SU-DHL-6 (cell line): Measurements from ENCODE around the gene RGS7.

Source experiments
- H2AFZ ChIP-seq: fragments of 200-600 bp; sonication (generic); 2 replicates; pipeline ENCODE4 v1.6.1; 2014; ENCODE audit warnings: low read depth, mild to moderate bottlenecking, moderate library complexity, mixed read lengths, antibody characterized with exemption, low read length; ENCODE audit not compliant: severe bottlenecking
- H3F3A ChIP-seq: fragments of 200-600 bp; shearing (Covaris generic); 2 replicates; pipeline ENCODE4 v1.6.0; 2016; ENCODE audit warnings: antibody characterized with exemption, mild to moderate bottlenecking; ENCODE audit not compliant: insufficient read depth
- H3K27ac ChIP-seq: fragments of 200-600 bp; sonication (generic); 2 replicates; pipeline ENCODE4 v1.5.1; 2016; ENCODE audit warnings: low read depth, mild to moderate bottlenecking, low read length, moderate library complexity, mixed read lengths
- H3K27me3 ChIP-seq: fragments of 200-600 bp; sonication (generic), shearing (Covaris generic); 2 replicates; pipeline ENCODE4 v1.6.0; 2014; ENCODE audit warnings: mild to moderate bottlenecking, low read length
- H3K36me3 ChIP-seq: fragments of 200-600 bp; sonication (generic); 2 replicates; pipeline ENCODE4 v1.6.1; 2014; ENCODE audit warnings: mild to moderate bottlenecking, low read length, mixed read lengths
- H3K4me2 ChIP-seq: fragments of 300-600, 200-600 bp; shearing (Covaris generic), sonication (generic); 2 replicates; pipeline ENCODE4 v1.6.0; 2014; ENCODE audit warnings: low read length, low read depth, mild to moderate bottlenecking; ENCODE audit not compliant: poor library complexity, severe bottlenecking
- H3K4me3 ChIP-seq: fragments of 200-600 bp; sonication (generic); 2 replicates; pipeline ENCODE4 v1.5.1; 2014; ENCODE audit warnings: antibody characterized with exemption, low read length, mild to moderate bottlenecking, mixed read lengths; ENCODE audit not compliant: insufficient read depth, poor library complexity, severe bottlenecking
- H3K79me2 ChIP-seq: fragments of 200-600 bp; sonication (generic); 2 replicates; pipeline ENCODE4 v1.6.1; 2014; ENCODE audit warnings: mild to moderate bottlenecking, low read length, moderate library complexity; ENCODE audit not compliant: insufficient read depth
- H3K9ac ChIP-seq: fragments of 200-600 bp; sonication (generic); 2 replicates; pipeline ENCODE4 v1.7.0; 2014; ENCODE audit warnings: mild to moderate bottlenecking, low read length
- H3K9me2 ChIP-seq: fragments of 200-600 bp; sonication (generic); replicated peaks from 2 replicates; pipeline ENCODE4 v1.6.1; 2014; ENCODE audit warnings: low read length; ENCODE audit not compliant: insufficient read depth
- H3K9me3 ChIP-seq: fragments of 200-600 bp; sonication (generic); 2 replicates; pipeline ENCODE4 v1.6.1; 2014; ENCODE audit warnings: low read length, mixed read lengths; ENCODE audit not compliant: insufficient read depth
- H4K20me1 ChIP-seq: fragments of 200-600 bp; sonication (generic); 2 replicates; pipeline ENCODE4 v1.6.1; 2014; ENCODE audit warnings: low read depth, mild to moderate bottlenecking, antibody characterized with exemption, low read length, moderate library complexity, mixed read lengths
- EZH2phosphoT487 ChIP-seq: fragments of 200-600 bp; sonication (generic), shearing (Covaris generic); conservative IDR thresholded peaks from 2 replicates; pipeline ENCODE4 v1.6.1; 2018; ENCODE audit warnings: mild to moderate bottlenecking, antibody characterized with exemption, low read length, moderate library complexity, mixed read lengths
- TF ChIP-seq, protein P1 (sequence below): fragments of 200-600 bp; sonication (generic); IDR thresholded peaks from one replicate; pipeline ENCODE4 v1.5.1; 2017; ENCODE audit warnings: antibody characterized with exemption, mild to moderate bottlenecking, low read length, moderate library complexity; ENCODE audit not compliant: insufficient read depth, poor library complexity, severe bottlenecking

RGS7 gene

DNA sequence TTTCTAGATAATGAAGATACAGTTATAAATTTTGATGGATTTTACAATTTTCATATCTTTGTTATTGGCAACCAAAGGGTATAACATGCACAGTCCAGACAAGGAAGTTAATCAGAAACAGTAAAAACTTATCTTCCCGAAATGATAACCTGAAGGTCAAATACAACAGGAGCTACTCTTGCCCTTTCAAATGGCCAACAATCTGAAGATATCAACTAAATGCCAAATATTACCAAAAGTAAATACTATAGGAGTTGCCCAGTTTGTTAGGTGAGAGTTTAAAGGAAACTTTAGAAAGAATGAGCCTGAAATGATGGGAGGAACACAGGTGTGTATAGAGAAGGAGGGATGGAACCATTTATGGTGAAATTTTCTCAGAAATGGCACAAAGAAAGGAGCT, 153.2 kb downstream of the RGS7 start:
- Histone ChIP-seq H4K20me1 (no peaks in the 10 kb centered on the region), H3K36me3 (no peaks in the 10 kb centered on the region), H3K9ac (no peak overlapping the region), H3K4me3 (no peak overlapping the region), H2AFZ (no peak overlapping the region), H3K4me2 (no peak overlapping the region), H3K79me2 (no peaks in the 10 kb centered on the region), H3K27ac (no peak overlapping the region), H3F3A (no peaks in the 10 kb centered on the region), H3K27me3 (no peaks in the 10 kb centered on the region), H3K9me2 (no peaks in the 10 kb centered on the region), H3K9me3 (no peaks in the 10 kb centered on the region)
- TF ChIP-seq, protein P1, sequence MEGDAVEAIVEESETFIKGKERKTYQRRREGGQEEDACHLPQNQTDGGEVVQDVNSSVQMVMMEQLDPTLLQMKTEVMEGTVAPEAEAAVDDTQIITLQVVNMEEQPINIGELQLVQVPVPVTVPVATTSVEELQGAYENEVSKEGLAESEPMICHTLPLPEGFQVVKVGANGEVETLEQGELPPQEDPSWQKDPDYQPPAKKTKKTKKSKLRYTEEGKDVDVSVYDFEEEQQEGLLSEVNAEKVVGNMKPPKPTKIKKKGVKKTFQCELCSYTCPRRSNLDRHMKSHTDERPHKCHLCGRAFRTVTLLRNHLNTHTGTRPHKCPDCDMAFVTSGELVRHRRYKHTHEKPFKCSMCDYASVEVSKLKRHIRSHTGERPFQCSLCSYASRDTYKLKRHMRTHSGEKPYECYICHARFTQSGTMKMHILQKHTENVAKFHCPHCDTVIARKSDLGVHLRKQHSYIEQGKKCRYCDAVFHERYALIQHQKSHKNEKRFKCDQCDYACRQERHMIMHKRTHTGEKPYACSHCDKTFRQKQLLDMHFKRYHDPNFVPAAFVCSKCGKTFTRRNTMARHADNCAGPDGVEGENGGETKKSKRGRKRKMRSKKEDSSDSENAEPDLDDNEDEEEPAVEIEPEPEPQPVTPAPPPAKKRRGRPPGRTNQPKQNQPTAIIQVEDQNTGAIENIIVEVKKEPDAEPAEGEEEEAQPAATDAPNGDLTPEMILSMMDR = no peak
- no peak for TF ChIP-seq EZH2phosphoT487

DNA sequence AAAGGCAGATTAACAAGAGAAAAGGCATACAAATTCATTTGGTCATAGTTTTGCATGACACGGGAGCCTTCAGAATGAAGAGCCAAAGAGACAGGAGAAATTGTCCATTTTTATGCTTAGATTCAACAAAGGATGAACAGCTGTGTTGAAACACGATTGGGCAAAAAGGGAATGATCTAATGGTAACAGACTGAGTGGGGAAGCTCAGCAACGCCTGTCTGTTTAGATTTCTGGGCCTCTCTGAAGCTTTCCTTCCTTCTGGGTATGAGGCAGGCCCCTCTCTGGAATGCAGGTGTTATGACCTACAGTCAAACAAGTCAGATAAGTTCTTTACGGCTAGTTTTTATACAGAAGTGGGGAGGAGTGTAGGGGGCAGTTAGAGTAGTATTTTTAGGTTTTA, 154.6 kb downstream of the RGS7 start:
- no peaks in the 10 kb centered on the region for H3K9me3 ChIP-seq
- no peaks in the 10 kb centered on the region for H3K27me3 ChIP-seq
- no peak overlapping the region for H3K4me2 ChIP-seq
- H3K79me2 ChIP-seq = no peaks in the 10 kb centered on the region
- no peaks in the 10 kb centered on the region for H3F3A ChIP-seq
- no peaks in the 10 kb centered on the region for H4K20me1 ChIP-seq
- H3K9ac ChIP-seq = no peak overlapping the region
- H3K4me3 ChIP-seq = no peak overlapping the region
- no peaks in the 10 kb centered on the region for H3K36me3 ChIP-seq
- TF ChIP-seq EZH2phosphoT487 = no peak
- TF ChIP-seq, protein P1 = no peak
- no peaks in the 10 kb centered on the region for H3K9me2 ChIP-seq
- no peak overlapping the region for H3K27ac ChIP-seq
- H2AFZ ChIP-seq = no peak overlapping the region

DNA sequence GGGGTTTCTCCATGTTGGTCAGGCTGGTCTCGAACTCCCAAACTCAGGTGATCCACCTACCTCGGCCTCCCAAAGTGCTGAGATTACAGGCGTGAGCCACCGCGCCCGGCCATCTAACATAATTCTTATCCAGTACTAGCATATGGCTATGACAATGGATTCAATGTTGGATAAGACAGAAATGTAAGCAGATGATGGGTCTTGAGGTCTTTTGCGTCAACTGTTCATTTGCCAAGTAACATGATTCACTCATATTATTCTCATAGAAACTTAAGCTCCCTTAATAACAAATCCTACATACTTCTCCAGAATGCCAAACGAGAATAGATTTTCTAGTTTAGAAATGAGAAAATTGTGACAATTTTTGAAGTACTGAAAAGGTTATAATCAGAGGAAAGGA, 170.3 kb downstream of the RGS7 start:
- H3K9ac ChIP-seq = no peak overlapping the region

More for the DNA sequence above, 170.3 kb downstream of the RGS7 start:
- H3K9me3 ChIP-seq = no peaks in the 10 kb centered on the region
- H3K4me3 ChIP-seq = no peak overlapping the region
- no peaks in the 10 kb centered on the region for H3F3A ChIP-seq
- H3K36me3 ChIP-seq = no peaks in the 10 kb centered on the region
- no peak overlapping the region for H3K4me2 ChIP-seq
- no peaks in the 10 kb centered on the region for H4K20me1 ChIP-seq
- no peaks in the 10 kb centered on the region for H3K27me3 ChIP-seq
- no peak overlapping the region for H2AFZ ChIP-seq
- H3K9me2 ChIP-seq = no peaks in the 10 kb centered on the region
- no peaks in the 10 kb centered on the region for H3K79me2 ChIP-seq
- no peak overlapping the region for H3K27ac ChIP-seq
- TF ChIP-seq, protein P1 = no peak
